GM19438 (cell line): Measurements from ENCODE around the gene SRBD1.

Experiments
- ATAC-seq: cut with Tn5 transposase; IDR thresholded peaks from one replicate; pipeline ENCODE4 v1.9.1; 2021; ENCODE audit warnings: low read depth; ENCODE audit not compliant: unreplicated experiment

SRBD1 gene

DNA sequence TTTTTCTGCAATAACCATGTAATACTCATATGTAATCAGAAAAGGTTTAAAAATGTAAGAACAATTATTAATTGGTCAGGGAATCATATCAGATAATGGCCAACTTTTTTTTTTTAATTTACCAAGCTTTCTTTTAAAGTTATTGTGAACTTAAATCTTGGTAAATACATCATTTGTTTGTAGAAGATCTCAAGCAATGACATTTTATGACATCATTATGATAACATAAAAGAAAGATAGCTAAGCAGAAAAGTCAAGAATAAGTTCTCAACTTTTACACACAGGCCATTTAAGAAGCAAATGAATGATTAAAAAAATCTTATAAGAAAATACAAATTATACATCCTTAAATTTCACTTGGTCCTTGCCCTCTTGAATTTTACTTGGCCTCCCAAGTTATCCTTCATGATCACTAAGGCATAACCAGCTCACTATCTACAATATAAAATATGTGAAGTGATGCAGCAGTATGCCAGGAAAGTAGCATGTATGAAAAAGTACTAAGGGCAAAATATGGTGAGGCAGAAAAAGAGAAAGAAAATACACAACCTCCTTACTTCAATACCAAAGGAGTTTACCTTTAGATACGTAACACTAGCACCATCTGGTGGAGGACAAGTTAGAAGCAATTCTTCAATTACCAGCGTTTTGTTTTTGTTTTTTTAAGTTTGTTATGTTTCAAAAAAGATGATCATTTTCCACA, 116.6 kb downstream of the SRBD1 start:
- ATAC-seq = no peak

DNA sequence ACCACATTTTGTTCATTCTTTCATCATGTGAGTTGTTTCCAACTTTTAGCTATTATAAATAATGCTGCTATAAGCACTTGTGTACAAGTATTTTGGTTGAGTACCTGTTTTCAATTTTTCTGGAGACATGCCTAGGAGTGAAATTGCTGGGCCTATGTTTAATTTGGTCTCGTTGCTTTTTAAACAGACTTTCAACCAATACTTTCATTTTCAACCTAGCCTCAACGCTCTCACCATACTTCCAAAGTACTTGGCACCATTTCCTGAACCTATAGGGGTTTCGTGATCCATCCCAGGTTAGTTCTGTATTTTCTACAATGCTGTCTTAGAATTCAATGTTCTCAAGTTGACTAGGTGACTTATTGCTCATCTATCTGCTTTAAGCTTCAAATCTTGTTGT, 126.1 kb downstream of the SRBD1 start:
- no peak for ATAC-seq

DNA sequence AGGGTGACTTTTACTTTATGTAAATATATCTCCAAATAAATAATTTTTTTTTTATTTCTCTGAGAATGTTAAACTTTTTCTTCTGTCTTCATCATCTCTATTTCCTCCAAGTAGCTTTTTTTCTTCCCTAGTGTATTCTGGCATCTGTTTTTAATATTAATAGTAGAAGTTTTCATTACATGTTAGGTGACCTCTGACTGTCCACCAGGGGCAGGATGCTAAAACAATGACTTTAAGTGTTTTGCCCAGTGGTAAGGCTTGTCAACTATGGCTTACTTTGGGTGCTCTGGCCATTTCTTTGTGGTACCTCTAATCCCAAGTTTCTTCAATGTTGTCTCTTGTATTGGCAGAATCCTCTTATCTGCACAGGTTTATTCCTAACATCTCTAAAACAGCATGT, 127.1 kb downstream of the SRBD1 start:
- no peak for ATAC-seq

DNA sequence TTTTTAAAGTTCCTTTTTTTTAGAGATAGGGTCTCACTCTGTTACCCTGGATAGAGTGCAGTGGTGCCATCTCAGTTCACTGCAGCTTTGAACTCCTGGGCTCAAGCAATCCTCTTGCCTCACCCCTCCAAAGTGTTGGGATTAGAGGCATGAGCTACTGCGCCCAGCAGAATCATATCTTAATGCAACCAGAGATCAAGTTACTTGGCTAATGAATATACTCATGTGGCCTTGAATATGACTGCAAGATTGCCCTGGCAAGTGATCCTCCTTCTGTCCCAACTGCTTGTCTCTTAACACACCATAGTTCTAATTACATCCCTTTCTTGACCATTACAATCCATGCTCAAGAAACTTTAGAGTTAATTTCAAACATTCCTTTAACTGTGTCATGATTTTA, 133.5 kb downstream of the SRBD1 start:
- no peak for ATAC-seq

DNA sequence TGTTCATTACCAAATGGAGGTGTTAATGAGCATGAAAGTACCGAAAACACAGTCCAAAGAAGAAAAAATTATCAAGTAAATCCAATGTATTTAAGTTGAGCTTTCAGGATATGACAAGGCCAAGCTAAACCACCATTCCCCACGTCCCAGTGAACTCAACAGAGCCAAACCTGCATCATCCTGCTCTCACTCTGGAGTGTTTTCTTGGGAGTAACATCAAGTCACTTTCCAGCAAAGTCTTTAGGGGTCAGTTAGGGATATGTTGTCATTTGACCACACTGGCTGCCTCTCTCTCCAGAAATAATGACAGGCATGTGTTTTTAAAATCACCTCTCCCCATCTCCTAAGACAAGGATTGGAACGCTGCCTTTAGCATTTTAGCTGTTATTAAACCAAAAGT, 140.5 kb downstream of the SRBD1 start:
- no peak for ATAC-seq

DNA sequence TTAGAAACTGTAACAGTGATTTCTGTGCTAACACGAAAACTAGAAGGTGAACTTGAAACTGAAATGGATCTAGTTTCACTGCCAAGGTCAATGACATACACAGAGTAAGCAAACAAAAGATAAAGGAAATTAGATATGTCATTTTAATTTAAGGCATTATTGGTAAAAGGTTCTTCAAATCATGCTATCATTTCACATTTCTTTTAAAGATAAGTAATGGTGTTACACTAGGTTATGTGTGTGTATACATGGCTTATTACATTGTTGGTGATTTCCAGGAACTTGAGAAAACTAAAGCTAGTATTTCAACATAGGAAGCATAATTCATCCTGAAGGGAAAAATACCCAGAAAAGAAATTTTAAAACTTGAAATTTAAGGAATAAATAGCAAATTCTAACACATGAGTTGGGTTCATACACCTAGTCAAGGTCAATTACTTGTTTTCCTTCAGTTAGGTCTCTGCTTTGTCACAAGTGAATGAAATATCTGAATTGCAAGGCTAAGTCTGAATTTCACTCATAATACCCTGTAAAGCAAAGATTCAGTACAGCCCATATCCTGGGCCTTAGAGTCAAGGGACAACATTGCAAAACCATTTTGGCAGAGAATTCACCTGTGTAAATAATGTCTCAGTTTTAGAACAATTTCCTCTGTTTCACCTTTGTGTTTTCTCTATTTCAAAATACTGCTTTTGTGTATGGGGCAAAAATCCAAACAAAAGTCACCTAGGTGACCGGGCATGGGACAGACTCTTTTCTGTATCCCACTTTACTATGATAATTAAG, 141.6 kb downstream of the SRBD1 start:
- ATAC-seq = no peak

DNA sequence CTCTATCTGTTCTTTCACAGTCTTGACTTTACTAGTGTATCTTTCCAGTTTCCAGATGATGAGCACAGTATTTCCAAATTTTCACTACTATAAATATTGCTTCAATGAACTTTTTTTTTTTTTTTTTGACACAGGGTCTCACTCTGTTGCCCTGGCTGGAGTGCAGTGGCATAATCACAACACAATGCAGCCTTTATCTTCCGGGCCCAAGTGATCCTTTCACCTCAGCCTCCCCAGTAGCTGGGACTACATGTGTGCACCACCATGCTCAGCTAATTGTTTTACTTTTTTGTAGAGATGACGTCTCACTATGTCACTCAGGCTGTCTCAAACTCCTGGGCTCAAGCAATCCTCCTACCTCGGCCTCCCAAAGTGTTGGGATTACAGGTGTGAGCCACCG, 142.8 kb downstream of the SRBD1 start:
- no peak for ATAC-seq

DNA sequence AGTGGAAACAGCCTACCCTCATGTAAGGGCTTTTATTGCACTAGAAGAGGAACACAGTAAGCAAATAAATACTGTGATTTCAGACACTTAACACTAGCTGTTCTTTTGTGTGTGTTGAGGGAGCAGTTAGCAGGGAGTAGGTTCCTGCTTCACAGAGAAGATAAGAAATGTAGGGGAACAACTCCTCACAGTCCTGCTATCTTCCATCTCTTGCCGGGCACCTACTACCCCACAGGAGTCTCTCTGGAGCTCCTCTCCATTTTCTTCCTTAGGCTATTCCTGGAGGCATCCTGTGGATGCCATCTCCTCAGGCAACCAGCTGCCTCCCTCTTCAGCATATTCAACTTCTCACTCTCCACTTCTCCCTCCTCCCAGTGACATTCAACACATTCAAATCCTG, 145.0 kb downstream of the SRBD1 start:
- no peak for ATAC-seq

DNA sequence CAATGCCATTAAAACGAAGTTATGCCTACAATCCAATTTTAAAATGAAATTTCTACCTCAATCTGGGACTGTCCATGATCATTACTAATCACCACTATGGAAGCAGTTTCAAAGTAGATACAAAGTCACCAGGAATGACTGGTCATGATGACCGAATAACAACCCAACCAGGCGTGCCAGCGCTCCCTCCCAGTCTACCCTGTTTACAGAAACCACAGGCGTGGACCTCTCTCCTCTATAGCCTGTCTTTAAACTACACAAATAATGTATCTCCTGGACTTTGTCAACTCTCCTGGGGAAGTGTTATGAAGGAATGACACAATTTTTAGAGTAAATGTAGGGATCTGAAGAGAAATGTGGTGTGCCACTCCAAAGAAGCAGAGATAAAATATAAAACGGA, 150.2 kb downstream of the SRBD1 start:
- no peak for ATAC-seq

DNA sequence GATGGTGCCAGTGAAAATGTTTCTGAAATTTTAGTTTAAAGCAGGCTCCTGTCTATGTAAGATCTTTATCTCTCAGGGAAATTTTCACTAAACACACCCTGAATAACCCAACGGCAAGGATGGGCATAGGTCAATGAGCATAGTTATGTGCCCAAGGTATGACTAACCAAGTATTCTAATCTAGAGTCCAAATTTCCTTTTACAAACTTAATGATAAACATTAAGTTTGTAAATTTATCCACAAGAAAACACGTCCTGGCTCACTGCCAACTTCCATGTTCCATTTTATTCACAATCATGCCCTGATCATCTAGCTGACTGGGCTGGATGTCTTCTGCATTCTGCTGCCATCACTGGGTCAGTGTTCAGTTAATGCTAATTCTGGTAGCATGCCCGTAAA, 151.2 kb downstream of the SRBD1 start:
- no peak for ATAC-seq

DNA sequence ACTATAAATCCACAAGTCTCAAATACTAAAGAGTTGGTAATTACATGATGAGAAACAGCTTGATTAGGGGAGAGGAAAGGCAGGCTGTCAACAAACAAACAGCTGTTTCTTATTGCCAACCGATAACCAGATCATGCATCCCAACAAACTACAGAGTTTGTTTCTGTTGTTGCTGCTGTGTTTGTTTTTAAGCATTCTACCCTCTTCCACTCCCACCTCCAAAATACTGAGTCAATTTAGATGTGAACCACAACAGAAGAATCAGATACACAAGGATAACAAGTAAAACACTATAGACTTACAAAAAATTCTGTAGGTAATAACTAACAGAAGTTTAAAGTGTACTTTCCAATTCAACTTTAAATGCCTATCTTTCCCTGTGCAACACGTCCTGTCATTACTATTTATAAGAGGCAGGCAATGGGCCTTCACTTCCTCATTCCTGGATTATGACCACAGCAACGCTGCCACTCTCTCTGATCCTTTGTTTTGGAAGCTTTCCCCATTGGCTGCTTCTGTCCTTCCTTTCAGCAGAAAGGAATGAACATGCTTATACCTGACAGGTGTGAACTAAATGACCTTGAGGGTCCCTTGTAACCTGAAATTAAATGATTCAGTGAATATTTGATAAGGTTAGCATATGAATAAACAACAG, 152.0 kb downstream of the SRBD1 start:
- no peak for ATAC-seq

DNA sequence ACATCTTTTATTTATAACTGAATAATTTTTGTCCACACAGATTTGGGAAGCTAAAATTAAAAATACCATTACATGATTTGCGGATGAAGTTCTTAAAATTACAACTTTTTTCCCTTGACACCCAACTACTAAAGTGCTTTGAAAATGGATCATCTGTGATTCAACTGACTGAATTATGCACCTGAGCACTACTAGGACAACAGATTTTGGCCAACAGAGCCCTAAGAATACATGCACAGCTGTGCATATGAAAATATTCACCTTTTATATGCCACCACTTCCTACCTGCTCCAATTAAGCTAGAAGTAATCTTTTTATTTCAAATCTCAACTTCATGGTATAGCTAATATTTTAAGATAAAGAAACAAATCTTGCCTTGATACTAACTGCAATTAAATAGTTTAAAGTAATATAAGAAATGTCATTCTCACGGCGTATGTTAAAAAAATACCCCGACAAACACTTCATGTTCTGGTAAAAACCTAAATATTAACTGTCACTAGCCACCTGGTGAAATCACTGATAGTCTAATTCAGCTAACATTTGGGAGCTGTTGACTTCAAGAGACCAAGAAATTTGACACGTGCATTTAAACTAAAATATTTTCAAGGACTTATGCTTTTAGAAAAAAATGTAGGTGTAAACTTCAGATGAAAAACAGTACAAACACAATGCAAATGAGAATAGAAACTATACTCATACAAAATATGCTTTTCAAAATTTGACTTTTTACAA, 153.7 kb downstream of the SRBD1 start:
- no peak for ATAC-seq

DNA sequence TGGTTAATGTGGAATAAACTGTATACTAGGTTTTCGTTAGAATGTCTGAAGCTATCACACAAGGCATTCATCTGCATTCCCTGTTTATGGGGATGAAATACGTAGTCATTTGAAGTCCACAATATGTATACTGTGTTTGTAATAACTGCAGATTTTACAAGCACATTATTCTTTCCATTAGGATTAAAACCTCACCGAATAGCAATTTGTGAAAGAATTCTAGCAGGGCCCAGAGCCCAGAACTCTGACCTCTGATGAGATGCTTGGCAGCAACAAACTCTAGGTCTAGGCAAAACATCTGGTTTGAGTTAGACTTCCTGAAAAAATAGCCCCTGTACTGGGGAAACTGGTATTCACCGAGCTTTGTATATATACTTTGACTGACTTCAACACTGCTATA, 158.2 kb downstream of the SRBD1 start:
- ATAC-seq = no peak

DNA sequence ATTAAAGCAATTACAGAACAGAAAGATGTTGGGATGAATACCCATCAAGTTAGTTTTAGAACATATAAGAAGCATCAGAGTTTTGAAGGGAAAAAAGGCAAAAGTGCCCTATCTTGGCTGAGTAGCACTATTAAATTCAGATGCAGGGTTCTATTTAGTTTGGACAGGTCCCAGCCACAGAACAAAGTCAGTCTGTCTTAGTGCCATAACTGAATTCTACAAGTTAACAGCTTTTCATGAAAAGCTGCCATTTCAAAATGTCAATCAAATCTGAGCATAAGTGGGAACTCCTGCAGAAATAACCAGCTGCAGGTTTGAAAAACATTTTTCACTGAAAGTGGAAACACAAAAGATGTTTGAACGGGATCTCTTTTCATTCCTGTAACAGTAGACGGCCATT, 160.4 kb downstream of the SRBD1 start:
- no peak for ATAC-seq

DNA sequence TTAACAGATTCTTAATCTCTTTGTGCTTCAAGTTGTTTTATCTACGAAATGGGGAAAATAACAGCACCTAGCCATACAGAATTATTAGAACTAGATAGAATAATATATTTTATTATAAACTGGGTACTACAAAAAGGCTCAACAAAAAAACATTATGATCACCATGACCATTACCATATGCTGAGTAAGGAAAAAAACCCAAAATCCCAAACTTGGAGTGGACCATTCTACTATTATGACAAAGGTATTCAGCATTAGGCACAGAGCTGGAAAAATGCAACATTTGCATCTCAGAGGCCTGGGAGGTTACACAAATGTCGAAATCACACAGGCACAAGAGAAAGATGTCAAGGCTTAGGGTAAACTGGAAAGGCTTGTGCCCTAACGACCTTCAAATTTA, 162.8 kb downstream of the SRBD1 start:
- ATAC-seq = no peak

DNA sequence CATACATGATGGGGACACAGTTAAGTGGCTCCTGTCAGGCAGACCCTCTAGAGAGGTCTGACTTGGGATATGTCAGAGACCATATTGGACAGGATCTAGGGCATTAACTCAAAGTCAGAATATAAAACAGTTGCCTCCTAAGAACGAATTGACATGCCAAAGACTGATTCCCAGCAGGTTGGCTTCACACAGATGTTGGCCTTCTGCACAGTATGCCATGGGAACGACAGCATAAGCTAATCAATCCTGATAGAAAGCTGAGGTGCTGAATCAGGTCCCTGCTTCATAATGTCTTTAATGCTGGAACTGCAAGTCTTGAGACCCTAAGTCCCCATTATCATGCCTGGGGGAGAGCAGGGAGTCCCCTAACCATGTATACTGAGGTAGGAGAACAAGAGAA, 165.1 kb downstream of the SRBD1 start:
- no peak for ATAC-seq

DNA sequence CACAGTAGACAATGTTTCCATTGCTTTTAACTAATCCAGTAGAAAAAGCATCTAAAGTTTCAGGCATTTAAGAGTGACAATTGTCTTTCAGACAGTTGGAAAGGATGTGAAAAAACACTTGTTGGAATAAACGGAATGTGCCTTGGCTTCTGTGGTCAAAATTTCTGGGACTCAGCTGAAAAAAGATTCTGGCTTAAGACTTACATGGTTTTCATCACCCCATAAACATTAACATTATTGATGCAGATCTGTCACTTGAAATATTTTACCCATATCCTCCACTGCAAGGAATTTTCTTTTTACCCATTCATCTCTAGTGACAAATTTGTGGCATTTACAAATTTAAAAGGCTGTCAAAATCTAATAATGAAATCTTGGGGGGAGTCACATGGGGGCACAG, 166.0 kb downstream of the SRBD1 start:
- ATAC-seq = no peak

DNA sequence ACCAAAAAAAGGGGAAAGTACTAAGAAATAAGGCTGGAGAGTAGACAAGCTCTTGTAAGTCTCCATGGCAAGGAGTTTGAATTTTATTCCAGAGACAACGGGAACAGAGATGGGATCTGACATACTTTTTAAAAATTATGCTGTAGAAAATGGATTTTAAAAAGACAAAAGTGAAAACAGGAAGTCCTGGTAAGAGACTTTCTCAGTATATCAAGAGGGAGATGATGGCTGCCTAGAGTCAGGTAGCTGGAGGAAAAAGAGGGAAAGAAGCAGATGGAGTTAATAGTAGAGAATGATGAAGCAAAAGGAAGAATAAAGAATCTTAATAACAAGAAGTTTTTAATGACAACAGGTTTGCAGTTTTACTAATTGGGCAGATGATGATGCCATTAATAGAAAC, 168.1 kb downstream of the SRBD1 start:
- no peak for ATAC-seq

DNA sequence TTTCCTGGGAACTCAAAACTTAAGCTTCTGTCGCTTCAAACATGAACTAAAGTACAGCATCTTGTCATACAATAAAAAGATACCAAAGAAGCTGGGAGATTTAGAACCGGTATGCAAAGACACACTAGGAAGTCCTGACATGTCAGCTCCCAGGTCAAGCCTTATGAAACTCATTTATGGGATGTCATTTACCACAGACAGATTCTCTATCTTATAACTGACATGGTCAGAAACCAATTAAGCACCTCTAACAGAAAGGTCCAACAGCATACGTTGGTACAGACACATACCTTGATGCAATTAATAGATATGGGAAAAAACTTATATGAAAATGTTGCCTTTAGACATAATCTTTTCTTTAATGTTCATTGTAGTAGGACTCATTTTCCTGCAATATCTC, 169.0 kb downstream of the SRBD1 start:
- ATAC-seq = no peak

DNA sequence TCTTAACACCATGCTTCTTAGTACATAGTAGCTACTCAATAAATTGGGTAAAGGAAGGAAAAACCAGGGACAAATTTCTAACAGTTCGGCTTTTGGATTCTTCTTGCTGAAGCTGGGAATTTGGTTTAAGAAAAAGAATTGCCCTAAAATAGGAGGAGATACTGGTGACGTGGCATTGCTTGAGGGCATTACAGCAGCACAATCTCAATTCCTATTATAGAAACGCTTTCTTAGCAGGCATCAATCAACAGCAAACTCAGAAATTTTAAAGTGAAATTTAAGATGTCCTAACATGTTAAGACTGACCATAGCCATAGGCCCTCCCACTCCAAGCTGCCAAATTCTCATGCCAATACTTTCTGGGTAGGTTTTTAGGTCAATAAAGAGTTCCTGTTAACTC, 169.5 kb downstream of the SRBD1 start:
- no peak for ATAC-seq
